ENCODE measurements around the gene YIF1A. TPM values are rescaled to one million over a fixed set of nuclear protein-coding genes. Genes with fewer than 3 reads are reported as not detected.
"Not testable (repeated sequence)": the region's sequence is repeated elsewhere in the genome, so short reads cannot be mapped to it uniquely, and the experiment has no call there.

The YIF1A gene
- total RNA-seq, 1 donor from 2014 or later: 28.9 TPM

DNA sequence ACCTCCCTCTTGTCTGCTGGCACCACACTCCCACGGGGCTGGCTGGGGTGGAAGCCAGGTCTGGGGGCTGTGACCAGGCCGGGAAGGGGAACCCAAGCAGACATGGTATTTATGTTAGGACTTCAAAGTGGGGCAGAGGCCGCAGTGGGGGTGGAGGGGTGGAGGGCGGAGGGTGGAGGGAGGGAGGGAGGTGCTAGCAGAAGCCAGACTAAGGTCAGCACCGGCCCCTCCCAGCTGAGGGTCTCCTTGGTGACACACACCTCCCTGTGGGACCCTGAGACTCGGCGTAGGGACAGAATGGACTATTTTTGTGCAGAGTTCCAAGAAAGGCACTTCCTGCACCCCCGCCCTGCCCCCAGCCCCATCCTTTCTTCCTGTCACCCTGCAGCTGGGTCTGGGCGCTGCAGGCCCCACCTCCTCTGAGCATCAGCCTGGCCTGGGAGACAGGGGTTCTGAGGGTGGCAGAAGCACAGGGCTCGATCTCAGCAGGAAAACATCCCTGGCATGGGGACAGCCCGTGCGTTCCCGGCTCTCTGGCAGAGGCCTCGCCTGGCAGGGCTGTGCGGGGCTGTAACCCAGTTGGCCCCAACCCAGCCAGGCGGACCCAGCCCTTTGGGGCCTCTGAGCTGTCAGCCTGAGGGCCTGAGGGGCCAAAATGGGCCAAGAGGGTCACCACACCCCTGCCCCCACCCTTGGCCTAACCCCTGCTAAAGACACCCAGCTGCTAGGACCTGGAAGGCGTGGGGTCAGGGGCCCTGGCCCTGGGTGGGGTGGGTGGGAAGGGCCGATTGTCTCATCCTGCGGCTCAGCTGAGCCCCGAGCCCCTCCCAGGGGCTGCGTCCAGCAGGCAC, 37.5 kb upstream of the YIF1A start:
- no peak for FAIRE-seq
- DNase-seq (ENCODE audit: low spot score in 2 of 2): no peak

DNA sequence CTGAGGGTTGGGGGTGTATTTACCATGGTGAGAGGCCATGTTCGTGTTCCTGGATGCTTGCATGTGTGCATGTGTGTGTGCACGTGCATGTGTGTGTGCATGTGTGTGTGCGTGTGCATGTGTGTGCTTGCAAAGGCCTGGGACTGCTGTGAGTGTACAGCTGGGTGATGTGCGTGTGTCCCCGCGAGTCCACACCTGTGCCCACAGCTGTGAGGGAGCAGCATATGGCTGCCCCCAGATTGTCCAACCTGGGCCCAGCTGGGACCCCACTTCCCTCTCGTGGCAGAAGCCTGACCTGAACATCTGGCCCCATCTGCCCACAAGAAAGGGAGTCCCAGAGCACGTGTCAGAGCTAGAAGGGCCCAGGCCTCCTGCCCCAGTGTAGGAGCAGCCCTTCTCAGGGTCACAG, 36.3 kb upstream of the YIF1A start:
- DNase-seq (ENCODE audit: low spot score in 2 of 2): no peak
- no peak for FAIRE-seq

DNA sequence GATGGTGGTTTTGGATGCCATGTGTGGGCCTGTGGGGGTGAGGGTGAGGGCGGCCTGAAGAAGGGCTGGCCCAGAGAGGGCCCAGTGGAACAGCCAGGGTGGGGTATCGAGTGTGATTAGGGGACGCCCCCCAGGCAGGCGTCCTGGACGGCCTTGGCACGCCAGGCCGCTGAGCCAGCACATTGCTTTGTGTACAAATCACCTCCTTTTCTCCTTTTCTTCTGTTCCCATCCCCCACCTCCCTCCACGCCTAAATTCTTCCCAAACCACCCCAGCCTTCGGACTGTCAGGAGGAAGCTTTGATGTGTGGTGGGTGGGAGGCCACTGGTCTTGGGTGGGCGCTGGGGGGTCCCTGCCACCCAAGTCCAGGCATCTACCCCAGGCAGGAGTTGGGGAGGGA, 35.7 kb upstream of the YIF1A start:
- DNase-seq (ENCODE audit: low spot score in 2 of 2) (no peak), FAIRE-seq (no peak)

DNA sequence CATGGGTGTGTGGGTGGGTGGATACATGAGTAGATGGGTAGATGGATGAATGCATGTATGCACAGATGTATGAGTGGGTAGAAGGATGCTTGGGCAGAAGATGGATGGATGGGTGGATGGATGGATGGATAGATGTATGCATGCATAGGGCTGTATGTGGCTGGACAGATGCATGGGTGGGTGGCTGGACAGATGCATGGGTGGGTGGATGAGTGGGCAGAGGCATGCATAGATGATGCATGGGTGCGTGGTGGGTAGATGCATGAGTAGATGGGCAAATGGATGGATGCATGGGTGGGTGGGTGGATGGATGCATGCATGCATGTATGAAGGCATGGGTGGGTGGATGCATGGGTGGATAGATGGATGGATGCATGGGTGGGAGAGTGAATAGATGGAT, 34.7 kb upstream of the YIF1A start:
- FAIRE-seq: no peak
- no peak for DNase-seq (ENCODE audit: low spot score in 2 of 2)

DNA sequence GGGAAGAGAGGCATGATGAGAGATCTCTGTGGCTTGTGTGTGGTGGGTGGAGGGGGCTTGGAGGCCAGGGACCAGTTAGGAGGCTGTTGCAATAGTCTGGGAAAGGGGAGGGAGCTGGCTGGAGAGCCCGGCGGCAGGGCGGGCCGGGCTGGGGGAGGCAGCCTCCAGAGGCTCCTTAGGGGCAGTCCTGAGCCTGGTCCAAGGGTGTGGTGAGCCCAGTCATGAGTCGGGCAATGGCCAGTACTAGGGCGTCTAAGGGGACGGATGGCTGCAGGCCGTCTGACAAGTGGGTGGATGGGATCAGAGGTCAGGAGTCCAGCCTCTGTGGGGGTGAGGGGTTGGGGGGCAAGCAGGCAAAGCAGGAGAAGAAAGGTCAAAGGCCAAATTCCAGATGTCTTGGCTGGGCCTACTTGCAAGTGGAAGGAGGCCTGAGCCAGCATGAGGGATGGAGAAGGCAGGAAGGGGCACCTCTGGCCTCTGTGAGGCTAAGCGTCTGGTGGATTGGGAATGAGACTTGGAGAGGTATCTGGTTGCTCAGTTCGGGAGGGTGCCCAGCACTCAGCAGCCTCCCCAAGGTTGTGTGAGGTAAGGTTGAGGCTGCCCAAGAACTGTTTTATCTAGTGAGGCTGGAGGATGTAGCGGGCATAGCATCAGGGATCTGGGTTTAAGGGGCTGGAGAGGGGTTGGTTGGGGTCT, 33.9 kb upstream of the YIF1A start:
- FAIRE-seq: no peak

DNA sequence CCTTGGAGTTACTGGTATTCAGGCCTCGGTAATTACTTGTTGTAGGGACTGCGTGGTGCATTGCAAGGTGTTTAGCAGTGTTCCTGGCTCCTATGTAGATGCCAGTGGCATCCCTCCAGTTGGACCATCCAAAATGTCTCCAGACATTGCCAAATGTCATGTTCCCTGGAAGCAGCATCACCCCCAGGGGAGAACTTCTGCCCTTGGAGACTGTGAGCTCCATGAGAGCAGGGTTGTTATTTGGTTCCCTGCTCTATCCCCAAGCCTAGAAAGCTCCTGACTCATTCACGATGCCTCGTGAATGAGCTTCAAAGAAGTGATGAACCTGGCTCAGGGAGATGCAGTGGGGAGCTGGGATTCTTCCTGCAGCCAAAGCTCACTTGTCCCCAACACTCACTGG, 32.7 kb upstream of the YIF1A start:
- FAIRE-seq: no peak

More for the DNA sequence above, 33.9 kb upstream of the YIF1A start:
- DNase-seq (ENCODE audit: low spot score in 2 of 2): no peak

DNA sequence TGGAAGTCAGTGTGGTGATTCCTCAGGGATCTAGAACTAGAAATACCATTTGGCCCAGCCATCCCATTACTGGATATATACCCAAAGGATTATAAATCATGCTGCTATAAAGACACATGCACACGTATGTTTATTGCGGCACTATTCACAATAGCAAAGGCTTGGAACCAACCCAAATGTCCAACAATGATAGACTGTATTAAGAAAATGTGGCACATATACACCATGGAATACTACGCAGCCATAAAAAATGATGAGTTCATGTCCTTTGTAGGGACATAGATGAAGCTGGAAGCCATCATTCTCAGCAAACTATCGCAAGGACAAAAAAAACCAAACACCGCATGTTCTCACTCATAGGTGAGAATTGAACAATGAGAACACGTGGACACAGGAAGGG, 31.8 kb upstream of the YIF1A start:
- DNase-seq (ENCODE audit: low spot score in 2 of 2); FAIRE-seq: not testable (repeated sequence)

More for the DNA sequence above, 32.7 kb upstream of the YIF1A start:
- DNase-seq (ENCODE audit: low spot score in 2 of 2): no peak

DNA sequence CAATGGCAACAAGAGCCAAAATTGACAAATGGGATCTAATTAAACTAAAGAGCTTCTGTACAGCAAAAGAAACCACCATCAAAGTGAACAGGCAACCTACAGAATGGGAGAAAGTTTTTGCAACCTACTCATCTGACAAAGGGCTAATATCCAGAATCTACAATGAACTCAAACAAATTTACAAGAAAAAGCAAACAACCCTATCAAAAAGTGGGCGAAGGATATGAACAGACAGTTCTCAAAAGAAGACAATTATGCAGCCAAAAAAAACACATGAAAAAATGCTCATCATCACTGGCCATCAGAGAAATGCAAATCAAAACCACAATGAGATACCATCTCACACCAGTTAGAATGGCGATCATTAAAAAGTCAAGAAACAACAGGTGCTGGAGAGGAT, 31.3 kb upstream of the YIF1A start:
- not testable (repeated sequence) for FAIRE-seq

DNA sequence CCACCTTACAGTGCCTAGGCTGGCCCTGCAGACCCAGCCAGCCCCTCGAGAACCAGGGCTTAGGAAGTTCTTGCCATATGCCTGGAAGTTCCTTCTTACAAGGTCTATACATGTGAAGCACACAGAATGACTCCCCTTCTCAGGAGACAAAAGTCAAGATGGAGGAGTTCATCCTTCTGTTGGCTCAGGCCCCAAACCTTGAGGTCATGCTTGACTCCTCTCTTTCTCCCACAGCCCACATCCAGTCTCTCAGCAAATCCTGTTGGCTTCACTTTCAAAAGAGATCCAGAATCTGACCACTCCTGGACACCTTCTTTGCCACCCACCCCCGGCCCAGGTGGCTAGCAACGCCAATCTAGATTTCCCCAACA, 29.6 kb upstream of the YIF1A start:
- no peak for FAIRE-seq

More for the DNA sequence above, 31.3 kb upstream of the YIF1A start:
- not testable (repeated sequence) for DNase-seq (ENCODE audit: low spot score in 2 of 2)

DNA sequence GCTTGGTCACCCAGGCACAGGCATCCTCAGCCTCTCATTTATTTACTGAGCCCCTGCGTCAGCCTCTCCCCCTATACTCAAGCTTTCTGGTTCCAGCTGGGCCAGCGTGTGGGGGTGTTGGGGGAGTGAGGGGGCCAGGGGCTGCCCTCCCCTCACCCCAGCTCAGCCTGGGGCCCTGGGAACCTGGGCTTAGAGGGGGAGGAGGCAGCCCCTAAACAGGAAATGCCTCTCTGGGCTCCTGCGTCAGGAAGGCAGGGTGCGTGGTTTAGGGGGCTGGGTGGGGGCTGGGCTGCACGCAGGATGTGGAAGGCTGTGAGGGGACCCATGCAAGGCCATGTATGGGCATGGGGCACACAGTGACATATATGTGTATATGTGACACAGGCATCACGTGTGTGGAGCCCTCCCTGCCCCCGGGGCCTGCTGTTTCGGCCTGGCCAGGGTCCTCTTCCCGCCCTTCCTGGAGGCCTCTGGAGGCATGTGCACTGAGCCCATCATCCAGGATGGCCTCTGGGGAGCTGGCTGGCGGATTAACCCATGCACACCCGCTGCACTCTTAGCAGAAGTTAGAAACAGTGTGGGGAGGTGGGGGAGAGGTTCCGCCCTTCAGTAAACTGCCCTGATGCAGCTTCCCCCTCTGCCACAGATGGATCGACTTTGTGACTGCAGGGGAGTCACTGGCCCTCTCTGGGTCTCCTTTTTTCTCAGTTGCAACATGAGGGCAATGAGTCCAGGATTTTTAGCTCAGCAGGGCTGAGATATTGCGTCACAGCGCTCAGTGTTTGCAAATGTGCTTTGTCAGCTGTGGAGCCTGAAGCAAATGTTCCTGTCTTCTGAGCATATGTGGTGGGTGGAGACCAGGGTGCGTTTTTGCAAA, 29.0 kb upstream of the YIF1A start:
- FAIRE-seq: no peak
- DNase-seq (ENCODE audit: low spot score in 2 of 2): no peak

More for the DNA sequence above, 29.6 kb upstream of the YIF1A start:
- DNase-seq (ENCODE audit: low spot score in 2 of 2): no peak

DNA sequence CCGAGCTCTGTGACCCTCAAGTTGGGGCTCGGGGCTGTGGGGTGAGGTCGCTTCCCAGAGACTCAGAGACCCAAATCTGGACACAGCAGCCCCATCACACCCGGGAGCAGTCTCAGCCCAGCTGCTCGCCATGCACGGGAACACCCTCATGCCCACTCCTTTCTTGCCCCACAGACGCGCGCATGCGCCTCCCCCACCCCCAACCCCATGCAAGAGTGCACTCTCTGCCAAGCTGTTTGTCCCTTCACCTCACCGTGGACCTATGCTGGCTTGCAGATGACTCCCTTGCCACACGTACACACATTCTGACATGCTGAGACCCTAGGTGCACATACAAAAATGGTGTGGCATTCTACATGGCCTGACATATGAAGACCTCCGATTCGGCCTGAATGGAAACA, 28.4 kb upstream of the YIF1A start:
- no peak for FAIRE-seq
- DNase-seq (ENCODE audit: low spot score in 2 of 2): no peak

DNA sequence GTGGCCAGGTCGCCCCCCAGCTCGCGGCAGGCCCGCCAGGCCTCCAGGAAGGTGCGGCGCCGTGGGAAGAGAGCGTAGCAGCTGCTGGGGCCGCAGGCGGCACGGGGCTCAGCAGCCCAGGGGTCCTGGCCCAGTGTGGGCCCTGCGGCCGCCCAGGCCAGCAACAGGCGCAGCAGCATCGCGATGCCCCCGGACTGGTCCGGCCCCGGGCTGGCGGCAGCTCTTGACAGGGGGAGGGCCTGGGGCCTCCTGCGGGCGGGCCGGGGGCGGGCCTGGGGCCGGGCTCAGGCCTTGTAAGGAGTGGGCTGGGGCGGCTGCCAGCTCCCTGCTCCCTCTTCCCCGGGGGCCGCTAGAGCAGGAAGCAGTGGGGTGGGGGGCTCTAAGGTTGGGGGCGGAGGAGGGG, 27.9 kb upstream of the YIF1A start, which contains the start of gene CD248:
TSS of gene CD248 (minus strand) at position 196 of the 403 bp plus-strand sequence. CDS start at position 179, 17 bp downstream.
- FAIRE-seq (no peak), DNase-seq (ENCODE audit: low spot score in 2 of 2) (peak in 1 of 2 donors; percentile 58)

DNA sequence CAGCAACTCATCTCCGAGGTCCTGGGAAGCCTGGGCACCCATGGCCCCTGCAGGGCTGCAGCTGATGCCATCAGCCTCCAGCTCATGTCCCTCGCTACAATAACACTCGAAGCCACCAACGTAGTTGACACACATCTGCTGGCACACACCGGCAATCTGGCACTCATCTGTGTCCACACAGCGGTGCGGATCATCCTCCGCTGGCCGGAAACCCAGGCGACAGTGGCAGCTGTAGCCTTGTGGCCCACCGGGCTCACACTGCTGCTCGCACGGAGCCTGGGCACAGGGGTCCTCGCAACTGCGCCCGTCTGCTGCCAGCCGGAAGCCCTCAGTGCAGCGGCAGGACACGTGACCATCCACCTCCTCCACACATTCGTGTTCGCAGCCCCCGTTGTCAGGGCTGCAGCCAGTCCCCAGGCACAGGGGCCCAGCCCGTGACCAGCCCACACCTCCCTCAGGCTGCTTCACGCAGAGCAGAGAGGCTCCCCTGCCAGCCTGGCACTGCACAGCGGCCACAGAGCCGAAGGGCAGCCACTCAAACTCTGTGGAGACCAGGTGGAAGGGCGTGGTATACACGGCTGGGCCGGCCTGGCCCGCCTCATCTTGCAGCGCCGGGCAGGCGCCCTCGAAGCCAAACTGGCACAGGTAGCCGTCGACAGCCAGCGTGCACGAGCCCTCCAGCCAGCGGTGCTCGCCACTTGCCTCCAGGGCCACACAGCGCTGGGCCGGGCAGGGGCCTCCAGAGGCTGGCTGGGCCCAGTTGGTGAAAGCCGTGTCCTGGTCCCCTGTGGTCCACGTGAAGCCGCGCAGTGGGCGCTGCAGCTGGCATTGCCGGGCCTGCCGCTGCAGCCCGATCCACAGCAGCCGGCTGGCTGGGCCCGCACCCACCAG, 27.2 kb upstream of the YIF1A start:
- no peak for DNase-seq (ENCODE audit: low spot score in 2 of 2)
- FAIRE-seq: no peak

DNA sequence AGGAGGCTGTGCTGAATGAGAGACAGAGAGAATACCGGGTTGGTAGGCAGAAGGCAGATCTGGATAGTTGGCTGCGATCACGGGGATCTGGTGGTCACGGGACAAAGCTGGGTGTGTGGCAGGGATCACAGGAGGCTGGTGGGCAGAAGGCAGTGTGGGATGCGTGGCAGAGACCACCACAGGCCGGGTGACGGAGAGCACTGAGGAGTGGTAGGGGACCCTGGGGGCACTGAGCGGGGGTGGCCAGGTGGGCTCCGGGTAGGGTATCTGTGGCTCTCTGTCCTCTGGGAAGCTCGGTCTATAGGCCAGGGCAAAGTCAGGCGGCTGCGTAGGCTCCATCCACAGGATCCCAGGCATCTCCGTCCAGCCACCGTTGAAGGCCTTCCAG, 26.5 kb upstream of the YIF1A start:
- DNase-seq (ENCODE audit: low spot score in 2 of 2): no peak
- no peak for FAIRE-seq

DNA sequence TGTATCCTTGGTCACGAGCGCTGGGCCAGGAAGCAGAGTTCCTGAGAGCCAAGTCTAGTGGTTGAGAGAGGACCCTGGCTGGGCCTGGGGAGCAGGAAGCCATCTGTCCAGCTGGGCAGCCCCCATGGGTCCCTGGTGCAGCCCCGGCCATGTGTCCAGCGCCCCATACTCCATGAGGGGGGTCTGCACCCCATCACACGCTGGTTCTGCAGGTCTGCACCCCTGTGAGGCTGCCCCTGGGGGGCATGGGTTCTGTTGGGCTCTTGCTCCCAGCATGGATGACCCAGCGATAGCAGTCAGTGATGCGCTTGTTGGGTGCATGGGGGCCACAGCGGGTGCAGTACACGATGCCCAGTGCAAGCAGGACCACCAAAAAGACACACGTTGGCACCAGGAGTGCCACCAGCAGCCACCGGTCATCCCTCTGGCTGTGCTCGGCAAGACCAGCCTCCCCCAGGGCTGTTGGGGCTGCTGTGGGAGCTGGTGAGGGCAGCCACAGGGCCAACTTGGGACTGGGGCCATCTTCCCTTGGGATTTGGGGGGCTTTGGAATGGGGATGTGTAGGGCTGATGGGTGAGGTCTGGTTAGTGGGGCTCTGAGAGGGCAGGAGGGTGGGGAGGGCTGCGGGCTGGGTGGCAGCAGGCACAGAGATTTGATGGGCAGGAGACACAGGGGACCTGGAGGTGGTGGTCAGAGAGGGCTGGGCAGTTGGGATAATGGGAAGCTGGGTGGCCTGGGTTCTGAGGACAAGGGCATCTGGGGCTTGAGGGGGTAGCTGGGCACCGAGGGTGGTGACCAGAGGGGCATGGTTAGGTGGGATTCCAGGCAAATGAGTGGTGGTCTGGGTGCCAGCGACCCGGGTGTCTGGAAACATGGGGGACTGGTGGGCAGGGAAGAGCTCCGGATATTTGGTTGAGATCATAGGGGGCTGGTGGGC, 25.9 kb upstream of the YIF1A start:
- DNase-seq (ENCODE audit: low spot score in 2 of 2): no peak
- FAIRE-seq: no peak

DNA sequence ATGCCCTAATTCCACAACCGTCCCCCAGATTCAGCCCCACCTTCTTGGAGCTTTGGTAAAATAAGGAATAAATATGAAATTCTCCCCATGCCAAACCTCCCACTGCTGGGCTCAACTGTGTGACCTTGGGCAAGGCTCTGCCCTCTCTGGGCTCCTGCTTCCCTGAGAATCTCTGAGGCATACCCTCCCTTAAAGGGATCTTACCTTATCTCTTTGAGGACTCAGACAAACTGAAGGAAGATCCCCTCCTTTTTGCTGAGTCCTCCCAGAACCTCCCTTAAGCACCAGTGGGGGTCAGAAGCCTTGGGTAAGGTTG, 25.2 kb upstream of the YIF1A start:
- FAIRE-seq: no peak
- no peak for DNase-seq (ENCODE audit: low spot score in 2 of 2)

DNA sequence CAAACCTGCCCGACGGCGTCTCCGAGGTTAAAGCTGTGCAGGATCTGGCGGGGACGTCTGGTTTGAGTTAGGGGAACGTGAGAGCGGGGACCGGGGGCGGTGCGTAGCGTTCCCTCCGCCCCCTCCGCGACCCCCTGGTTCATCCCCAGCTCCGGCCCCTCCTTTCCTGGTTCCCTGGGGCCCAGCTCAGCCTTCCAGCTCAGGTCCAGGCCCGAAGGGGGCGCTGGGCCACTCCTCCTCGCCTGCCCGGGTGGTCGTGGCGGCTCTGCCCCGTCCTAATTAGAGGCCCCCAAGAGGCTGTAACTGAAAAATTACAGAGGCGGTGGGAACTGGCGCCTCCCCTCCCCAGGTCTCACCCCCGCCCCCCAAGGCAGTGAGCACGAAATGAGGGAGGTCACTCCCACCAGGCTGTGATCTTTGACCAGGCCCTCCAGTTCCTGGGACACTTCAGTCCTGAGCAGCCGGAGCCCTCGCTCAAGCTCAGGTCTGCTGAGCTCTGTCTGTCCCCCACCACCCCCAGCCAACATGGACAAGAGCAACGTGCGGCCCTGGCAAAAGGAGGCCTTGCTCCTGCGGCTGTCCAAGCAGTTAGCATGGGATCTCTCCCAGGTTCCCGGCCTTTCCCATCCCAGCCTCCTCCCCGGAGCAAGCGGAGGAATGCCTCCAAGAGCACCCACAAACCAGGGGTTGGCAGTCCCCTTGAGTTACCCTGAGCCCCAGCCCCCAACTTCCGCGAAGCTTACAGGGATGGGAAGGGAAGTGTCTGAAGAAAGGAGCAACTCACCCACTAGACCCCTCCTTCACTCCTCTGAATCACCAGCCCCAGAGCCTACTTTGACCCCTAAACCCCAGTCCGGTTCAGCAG, 24.6 kb upstream of the YIF1A start:
- DNase-seq (ENCODE audit: low spot score in 2 of 2) (no peak), FAIRE-seq (no peak)

All from frontal cortex (tissue), 4 donors.